Measurements from ENCODE around the gene CYBA. TPM values are rescaled to one million over a fixed set of nuclear protein-coding genes. Genes with fewer than 3 reads are reported as not detected.
A peak's percentile ranks its signal among the peaks of the same experiment; 100 is the strongest.

The CYBA gene
- total and polyA plus RNA-seq, 5 donors, result 53.9 to 101 (median 73.2) TPM

DNA sequence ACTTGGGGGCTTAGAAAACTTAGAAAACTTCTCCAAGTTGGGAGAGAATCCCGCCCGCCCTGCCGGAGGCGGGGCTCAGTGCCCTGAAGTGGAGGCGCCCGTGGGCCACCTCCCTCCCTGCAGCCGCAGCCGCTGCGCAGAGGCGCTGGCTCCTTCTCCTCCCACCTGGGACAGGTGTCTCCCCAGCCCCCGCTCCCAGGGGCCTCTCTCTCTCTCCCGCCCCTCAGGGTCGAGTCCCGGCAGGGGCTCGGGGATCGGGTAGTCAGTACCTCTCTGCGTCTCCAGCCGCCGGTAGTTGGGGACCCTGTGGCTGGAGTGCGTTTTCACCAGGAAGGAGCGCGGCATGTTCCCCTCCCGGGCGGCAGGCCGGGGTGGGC lies 35.2 kb upstream of the CYBA start:
- no peak overlapping the region for H3K27ac ChIP-seq (ENCODE audit: low read length)
- peak in 1 of 3 donors; percentile 57 for DNase-seq
- intact Hi-C loops (cut with DNase I), result no loop called here

DNA sequence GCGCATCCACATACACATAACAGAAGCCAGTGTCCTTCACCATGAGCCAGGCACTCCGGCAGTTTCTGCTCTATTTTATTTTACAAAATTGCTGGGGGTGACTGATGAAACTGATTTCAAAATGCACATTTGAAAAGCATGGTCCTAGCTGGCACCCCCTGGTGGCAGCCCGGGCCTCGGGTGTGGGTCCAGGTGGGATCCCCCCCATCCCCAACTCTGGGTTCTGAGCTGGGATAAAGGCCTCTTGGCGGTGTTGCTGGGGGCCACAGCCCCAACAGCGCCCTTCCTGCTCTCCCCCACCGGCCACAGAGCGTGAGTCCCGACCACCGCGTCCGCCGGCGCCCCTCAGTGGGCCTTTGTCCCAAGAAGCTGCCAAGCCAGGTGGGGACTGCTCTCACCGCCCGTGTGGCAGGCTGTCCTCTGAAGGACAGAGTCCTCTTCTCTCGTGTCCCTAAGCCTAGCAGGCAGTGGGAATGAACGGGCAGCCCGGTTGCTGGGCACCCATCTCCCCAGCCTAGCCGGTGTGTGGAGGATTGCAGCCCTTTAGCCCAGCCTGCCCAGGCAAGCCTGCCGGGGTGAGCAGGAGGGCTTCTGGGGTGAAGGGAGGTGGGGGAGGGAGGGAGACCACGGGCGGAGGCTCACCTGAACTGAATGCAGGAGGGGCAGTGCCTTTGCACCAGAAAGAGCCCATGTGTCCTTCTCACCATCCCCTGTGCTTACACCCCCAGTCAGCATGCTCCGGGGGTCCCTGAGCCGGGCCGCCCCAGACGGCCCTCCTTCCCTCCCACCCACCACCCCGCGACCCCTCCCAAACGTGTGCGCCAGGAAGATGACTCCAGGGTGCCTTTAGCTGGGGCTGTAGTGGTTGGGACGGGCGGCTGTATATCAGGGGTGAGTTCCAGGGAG lies 34.6 kb upstream of the CYBA start:
- no peak overlapping the region for H3K27ac ChIP-seq (ENCODE audit: low read length)
- intact Hi-C loops (cut with DNase I), result no loop called here
- DNase-seq (peak in 1 of 3 donors; percentile 67), ATAC-seq (peak in 1 of 2 donors; percentile 8)
- H3K9me3 ChIP-seq (ENCODE audit: control insufficient read depth, low read length), result no peaks in the 10 kb centered on the region
- no peaks in the 10 kb centered on the region for H3K27me3 ChIP-seq (ENCODE audit: control insufficient read depth, insufficient read depth)
- 6% methylated on average over 33 of the region's 33 CpGs for WGBS
- H3K4me3 ChIP-seq (ENCODE audit: low read length), result peak overlapping the region; percentile 71
- H3K4me1 ChIP-seq (ENCODE audit: control insufficient read depth, insufficient read depth, low read length), result peaks cover 4% of the 10 kb centered on the region

More for the DNA sequence above, 35.2 kb upstream of the CYBA start:
- Histone ChIP-seq H3K4me3 (ENCODE audit: low read length) (peak overlapping the region; percentile 71), H3K4me1 (ENCODE audit: control insufficient read depth, insufficient read depth, low read length) (peaks cover 4% of the 10 kb centered on the region), H3K27me3 (ENCODE audit: control insufficient read depth, insufficient read depth) (no peaks in the 10 kb centered on the region), H3K9me3 (ENCODE audit: control insufficient read depth, low read length) (no peaks in the 10 kb centered on the region)
- ATAC-seq, result peak; percentile 28 to 29
- WGBS, result under 1% methylated on average over 25 of the region's 25 CpGs

DNA sequence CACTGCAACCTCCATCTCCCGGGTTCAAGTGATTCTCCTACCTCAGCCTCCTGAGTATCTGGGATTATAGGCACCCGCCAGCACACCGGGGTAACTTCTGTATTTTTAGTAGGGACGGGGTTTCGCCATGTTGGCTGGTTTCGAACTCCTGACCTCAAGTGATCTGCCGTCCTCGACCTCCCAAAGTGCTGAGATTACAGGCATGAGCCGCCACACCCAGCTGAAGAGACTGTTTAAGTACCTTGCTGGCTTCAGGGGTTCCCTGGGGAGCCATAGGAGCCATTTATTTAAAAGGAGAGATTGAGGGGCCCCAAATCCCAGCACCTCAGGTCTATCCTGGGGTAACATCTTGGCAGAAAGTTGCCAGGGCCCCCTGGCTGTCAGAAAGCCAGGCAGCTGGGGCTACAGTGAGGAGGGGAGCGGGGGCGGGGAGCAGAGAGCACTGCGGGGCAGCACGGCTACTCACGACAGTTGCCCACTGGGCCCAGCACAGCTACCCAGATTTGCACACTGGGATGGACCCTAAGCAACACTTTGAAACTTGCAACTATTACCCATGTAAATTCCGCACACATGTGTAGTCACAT lies 33.8 kb upstream of the CYBA start:
- Histone ChIP-seq H3K4me1 (ENCODE audit: control insufficient read depth, insufficient read depth, low read length) (peaks cover 4% of the 10 kb centered on the region), H3K9me3 (ENCODE audit: control insufficient read depth, low read length) (no peaks in the 10 kb centered on the region), H3K4me3 (ENCODE audit: low read length) (no peak overlapping the region), H3K27ac (ENCODE audit: low read length) (no peak overlapping the region), H3K27me3 (ENCODE audit: control insufficient read depth, insufficient read depth) (no peaks in the 10 kb centered on the region)
- ATAC-seq (no peak), DNase-seq (peak in 1 of 3 donors; percentile 45)
- intact Hi-C loops (cut with DNase I), result no loop called here
- WGBS, result 71% methylated on average over 15 of the region's 15 CpGs

DNA sequence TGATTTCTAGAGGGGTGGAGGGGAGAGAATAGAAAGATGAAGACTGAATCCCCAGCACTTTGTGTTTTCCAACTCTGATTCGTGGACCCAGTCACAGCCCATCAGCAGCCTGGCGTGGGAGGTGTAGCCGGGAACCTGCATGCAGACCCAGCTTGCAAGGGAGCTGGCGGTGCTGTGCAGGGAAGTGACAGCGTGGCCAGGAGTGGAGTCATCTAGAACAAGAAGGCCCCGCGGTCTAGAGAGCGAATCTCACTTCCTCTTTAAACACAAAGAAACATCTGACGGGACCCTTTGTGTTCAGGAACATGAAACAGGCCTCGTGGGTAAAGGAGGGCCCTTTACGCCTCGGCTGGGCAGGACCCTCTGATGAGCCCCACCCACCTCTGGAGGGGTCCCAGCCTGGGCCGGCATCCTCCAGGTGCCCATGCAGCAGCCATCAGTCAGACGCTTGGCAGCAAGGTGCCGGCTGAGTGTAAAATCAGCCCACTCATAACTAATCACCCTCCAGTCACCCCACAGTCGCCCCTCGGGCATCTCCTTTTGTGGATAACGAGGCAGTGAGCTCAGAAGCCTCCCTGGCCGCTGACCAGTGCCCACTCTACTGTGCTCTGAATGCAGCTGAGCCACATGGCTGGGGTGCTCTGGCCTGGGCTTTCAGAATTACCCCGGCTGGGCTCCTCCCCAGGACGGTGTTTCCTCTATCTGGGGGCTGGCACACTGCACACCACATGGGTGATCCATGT lies 31.0 kb upstream of the CYBA start:
- no peak overlapping the region for H3K27ac ChIP-seq (ENCODE audit: low read length)
- H3K27me3 ChIP-seq (ENCODE audit: control insufficient read depth, insufficient read depth), result no peaks in the 10 kb centered on the region
- WGBS, result 34% methylated on average over 21 of the region's 21 CpGs
- DNase-seq, result peak in 1 of 3 donors; percentile 81
- no peak overlapping the region for H3K4me3 ChIP-seq (ENCODE audit: low read length)
- peak in 1 of 2 donors; percentile 9 for ATAC-seq
- H3K4me1 ChIP-seq (ENCODE audit: control insufficient read depth, insufficient read depth, low read length), result peaks cover 4% of the 10 kb centered on the region
- no peaks in the 10 kb centered on the region for H3K9me3 ChIP-seq (ENCODE audit: control insufficient read depth, low read length)
- intact Hi-C loops (cut with DNase I), result no loop called here

DNA sequence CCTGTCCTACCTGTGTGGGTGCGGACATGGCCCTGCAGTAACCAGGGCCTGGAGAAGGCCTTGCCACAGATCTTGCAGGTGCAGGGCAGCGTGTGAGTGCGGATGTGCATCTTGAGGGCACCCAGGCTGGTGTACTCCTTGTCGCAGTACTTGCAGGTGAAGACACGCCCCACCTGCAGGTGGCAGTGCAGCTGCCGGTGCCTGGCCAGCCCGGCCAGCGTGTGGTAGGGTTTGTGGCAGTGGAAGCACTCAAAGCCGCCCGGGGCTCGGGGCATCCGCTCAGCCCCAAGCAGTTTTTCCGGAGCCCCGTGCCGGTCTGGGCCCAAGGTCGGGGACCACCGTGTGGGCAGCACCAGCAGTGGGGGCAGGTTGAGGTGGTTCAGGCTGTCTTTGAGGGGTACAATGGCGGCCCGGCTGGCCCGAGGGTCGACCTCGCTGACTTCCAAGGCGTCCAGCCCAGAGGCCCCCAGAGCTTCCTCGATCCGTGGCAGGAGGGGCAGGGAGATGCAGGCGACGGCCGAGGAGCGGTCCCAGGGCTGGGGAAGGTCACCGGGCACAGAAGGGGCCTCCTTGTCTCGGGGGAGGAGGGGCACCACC lies 30.3 kb upstream of the CYBA start:
- WGBS, result 55% methylated on average over 31 of the region's 31 CpGs
- no peak overlapping the region for H3K27ac ChIP-seq (ENCODE audit: low read length)
- H3K4me3 ChIP-seq (ENCODE audit: low read length), result no peak overlapping the region
- H3K4me1 ChIP-seq (ENCODE audit: control insufficient read depth, insufficient read depth, low read length), result no peaks in the 10 kb centered on the region
- no peaks in the 10 kb centered on the region for H3K27me3 ChIP-seq (ENCODE audit: control insufficient read depth, insufficient read depth)
- ATAC-seq (no peak), DNase-seq (peak in 2 of 3 donors; percentile 56 to 67)
- intact Hi-C loops (cut with DNase I), result no loop called here
- no peaks in the 10 kb centered on the region for H3K9me3 ChIP-seq (ENCODE audit: control insufficient read depth, low read length)

DNA sequence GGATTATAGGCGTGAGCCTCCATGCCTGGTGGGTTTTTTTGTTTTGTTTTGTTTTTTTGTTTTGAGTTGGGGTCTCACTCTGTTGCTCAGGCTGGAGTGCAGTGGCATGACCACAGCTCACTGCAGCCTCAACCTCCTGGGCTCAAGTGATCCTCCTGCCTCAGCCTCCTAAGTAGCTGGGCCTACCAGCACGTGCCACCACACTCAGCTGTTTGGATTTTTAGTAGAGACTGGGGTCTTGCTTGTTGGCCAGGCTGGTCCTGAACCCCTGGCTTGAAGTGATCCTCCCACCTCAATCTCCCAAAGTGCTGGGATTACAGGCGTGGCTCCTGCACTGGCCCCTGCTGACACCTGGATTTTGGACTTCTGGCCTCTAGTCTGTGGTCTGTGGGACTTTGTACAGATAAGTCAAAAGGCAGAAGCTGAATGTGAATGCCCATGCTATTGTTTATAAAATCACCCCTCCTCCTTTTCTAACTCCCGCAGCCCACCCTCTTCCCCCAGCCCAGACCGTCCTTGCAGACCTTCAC lies 29.8 kb upstream of the CYBA start:
- intact Hi-C loops (cut with DNase I), result no loop called here
- Histone ChIP-seq H3K4me3 (ENCODE audit: low read length) (no peak overlapping the region), H3K27me3 (ENCODE audit: control insufficient read depth, insufficient read depth) (no peaks in the 10 kb centered on the region), H3K9me3 (ENCODE audit: control insufficient read depth, low read length) (no peaks in the 10 kb centered on the region), H3K27ac (ENCODE audit: low read length) (no peak overlapping the region), H3K4me1 (ENCODE audit: control insufficient read depth, insufficient read depth, low read length) (no peaks in the 10 kb centered on the region)
- WGBS, result 79% methylated on average over 5 of the region's 5 CpGs
- DNase-seq (no peak), ATAC-seq (no peak)

DNA sequence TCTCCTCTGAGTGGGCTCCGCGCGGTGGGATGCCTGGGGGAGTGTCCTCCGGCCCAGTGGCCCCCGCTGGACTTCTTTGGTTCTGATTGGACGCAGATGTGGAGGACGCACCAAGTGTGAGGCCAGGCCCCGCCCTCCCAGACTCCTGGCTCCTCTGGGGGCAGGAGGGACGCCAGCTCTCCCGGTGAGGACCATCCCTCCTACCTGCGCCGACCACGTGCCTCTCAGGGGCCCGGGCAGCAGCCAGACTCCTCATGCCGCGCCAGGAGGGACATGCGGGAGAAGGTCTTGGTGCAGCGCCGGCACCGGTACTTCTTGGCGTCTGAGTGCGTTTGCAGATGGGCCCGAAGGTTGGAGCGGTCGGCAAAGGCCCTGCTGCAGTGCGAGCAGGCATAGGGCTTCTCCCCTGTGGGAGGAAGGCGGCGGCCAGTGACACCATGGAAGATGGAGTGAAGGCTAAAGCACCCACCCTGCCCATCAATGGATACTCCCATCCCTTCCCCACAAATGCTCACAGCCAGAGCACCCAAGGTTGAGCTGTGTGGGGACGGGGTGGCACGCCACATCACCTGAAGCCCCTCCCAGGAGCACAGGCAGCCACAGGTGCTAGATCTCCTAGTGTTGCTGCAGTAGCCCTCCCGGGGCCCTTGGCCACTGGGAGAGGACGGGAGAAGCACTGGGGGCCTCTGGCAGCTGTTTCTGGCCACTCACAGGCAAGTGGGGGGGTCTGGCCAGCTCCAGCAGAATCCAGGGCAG lies 27.5 kb upstream of the CYBA start:
- no peak overlapping the region for H3K27ac ChIP-seq (ENCODE audit: low read length)

DNA sequence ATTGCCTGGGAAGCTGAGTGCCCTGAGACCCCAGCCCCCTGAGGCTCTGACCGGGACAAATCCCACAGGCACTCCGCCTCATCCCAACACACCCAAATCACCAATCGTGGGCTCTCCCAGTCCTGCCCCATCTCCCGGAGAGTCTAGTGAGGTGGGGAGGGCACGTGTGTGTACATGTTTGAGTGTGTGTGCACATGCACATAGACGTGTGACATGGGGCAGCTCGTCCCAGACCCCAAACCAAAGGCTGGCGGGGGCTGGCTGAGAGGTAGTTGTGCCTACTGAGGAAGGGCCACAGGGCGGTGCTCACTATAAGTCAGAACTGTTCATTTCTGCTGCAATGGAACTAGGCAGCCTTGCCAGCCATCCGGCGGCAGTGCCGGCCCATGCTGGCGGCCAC lies 26.9 kb upstream of the CYBA start:
- intact Hi-C loops (cut with DNase I), result no loop called here
- no peak overlapping the region for H3K27ac ChIP-seq (ENCODE audit: low read length)
- H3K4me1 ChIP-seq (ENCODE audit: control insufficient read depth, insufficient read depth, low read length), result no peaks in the 10 kb centered on the region
- peak in 1 of 3 donors; percentile 44 for DNase-seq
- ATAC-seq, result no peak
- 78% methylated on average over 13 of the region's 13 CpGs for WGBS
- H3K4me3 ChIP-seq (ENCODE audit: low read length), result no peak overlapping the region
- no peaks in the 10 kb centered on the region for H3K27me3 ChIP-seq (ENCODE audit: control insufficient read depth, insufficient read depth)
- H3K9me3 ChIP-seq (ENCODE audit: control insufficient read depth, low read length), result no peaks in the 10 kb centered on the region

More for the DNA sequence above, 27.5 kb upstream of the CYBA start:
- Histone ChIP-seq H3K27me3 (ENCODE audit: control insufficient read depth, insufficient read depth) (no peaks in the 10 kb centered on the region), H3K9me3 (ENCODE audit: control insufficient read depth, low read length) (no peaks in the 10 kb centered on the region), H3K4me1 (ENCODE audit: control insufficient read depth, insufficient read depth, low read length) (no peaks in the 10 kb centered on the region), H3K4me3 (ENCODE audit: low read length) (no peak overlapping the region)
- intact Hi-C loops (cut with DNase I), result no loop called here
- DNase-seq (peak in 2 of 3 donors; percentile 53 to 56), ATAC-seq (no peak)
- 50% methylated on average over 32 of the region's 32 CpGs for WGBS

DNA sequence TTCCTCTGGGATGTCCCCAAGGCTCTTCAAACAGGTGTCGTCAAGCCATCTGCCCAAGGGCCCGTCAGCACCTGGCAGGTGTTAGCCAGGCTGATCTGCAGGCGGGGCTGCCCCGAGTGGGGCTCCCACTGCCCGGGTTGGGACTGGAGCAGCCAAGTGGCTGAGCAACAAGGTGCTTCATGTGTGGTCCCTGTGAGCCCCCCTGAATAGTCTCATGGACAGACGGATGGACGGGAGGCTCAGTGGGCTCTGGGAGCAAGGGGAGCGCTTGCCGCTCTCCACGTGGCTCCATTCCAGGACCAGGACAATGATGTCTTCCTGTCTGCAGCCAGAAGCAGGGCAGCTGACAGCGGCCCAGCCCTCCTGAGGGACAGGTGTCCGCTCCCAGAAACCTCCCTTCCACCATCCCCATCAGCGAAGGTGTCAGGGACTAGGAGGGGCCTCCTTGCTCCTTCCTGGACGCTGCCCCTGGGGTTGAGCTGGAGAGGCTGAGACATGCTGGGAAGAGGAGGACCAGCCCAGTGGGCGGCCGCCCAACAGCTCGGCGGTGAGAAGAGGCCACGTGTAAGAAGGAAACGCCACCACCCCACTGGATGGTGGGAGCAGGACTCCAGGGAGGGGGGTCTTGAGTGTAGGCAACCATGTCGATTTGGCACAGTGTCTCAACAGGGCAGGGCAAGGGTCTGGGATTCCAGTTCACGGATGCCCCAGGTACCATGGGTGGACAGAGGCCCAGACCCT lies 25.8 kb upstream of the CYBA start:
- WGBS, result 75% methylated on average over 22 of the region's 22 CpGs
- Histone ChIP-seq H3K4me3 (ENCODE audit: low read length) (no peak overlapping the region), H3K9me3 (ENCODE audit: control insufficient read depth, low read length) (no peaks in the 10 kb centered on the region), H3K27ac (ENCODE audit: low read length) (no peak overlapping the region), H3K4me1 (ENCODE audit: control insufficient read depth, insufficient read depth, low read length) (no peaks in the 10 kb centered on the region), H3K27me3 (ENCODE audit: control insufficient read depth, insufficient read depth) (no peaks in the 10 kb centered on the region)
- intact Hi-C loops (cut with DNase I), result no loop called here
- peak in 2 of 3 donors; percentile 42 to 47 for DNase-seq
- ATAC-seq, result no peak
